NCI-H226 (cell line): ENCODE results near the gene TP53I13.
"Not testable (repeated sequence)": the region's sequence is repeated elsewhere in the genome, so short reads cannot be mapped to it uniquely, and the experiment has no call there.

Source experiments
- DNase-seq: peaks from one replicate; pipeline ENCODE4 v3.0.0-alpha.2; 2015

TP53I13 gene, protein sequence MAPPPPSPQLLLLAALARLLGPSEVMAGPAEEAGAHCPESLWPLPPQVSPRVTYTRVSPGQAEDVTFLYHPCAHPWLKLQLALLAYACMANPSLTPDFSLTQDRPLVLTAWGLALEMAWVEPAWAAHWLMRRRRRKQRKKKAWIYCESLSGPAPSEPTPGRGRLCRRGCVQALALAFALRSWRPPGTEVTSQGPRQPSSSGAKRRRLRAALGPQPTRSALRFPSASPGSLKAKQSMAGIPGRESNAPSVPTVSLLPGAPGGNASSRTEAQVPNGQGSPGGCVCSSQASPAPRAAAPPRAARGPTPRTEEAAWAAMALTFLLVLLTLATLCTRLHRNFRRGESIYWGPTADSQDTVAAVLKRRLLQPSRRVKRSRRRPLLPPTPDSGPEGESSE

GRCh38 chr17:29568331-29569244 lies at the start of gene TP53I13:
TSS of gene TP53I13 (plus strand) at chr17:29568701. CDS start at chr17:29568759, 58 bp downstream.
- peak; percentile 74 for DNase-seq

DNA sequence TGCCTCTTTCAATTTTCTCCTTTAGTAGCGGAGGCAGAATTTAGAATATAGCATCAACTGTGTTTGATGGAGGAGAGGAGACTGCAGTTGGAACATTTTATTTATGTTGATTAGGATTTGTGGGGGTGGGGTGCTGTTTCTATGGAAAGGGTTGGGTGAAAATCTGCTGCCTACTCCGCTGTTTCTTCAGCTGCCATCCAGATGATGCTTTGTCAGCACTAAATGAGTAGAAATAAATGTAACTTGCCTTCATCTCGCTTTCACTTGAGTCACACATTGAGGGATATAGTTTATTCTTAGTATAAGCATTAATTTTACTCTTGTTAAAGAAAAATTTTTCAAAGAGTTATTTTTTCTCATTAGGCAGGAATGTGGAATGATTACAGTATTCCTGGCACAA lies 43.8 kb upstream of the TP53I13 start:
- DNase-seq, result no peak

- no peak for DNase-seq
Measured at GRCh38 chr17:29526322-29526721, 42.2 kb upstream of the TP53I13 start.

DNA sequence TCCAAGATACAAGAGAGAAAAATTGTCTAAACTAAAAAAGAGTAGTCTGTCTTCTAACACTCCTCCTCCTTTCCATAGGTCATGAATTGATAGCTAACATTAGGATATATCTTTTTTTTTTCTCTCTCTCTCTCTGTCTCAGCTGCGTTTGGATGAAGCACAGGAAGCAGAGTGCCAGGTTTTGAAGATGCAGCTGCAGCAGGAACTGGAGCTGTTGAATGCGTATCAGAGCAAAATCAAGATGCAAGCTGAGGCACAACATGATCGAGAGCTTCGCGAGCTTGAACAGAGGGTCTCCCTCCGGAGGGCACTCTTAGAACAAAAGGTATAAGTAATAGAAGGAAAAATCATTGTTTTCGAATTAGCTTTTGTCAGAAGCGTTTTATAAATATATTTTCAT lies 34.5 kb upstream of the TP53I13 start:
- no peak for DNase-seq

DNA sequence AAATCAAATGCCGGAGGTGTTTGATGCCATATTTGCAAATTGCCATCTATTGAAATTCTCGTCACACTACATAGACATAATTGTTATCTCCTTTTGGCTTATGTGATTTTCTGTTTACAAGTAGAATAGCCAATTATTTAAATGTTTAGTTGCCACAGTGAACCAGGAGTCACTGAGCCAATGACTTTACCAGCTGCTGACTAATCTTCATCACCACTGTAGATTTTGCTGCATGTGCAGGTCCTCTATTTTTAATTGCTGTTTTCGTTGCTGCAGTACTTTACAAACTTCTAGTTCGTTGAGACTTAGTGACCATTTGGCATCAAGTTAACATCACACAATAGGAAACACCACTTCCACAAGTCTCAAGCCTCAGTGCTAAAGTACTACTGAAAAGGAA lies 24.4 kb upstream of the TP53I13 start:
- DNase-seq, result no peak

DNA sequence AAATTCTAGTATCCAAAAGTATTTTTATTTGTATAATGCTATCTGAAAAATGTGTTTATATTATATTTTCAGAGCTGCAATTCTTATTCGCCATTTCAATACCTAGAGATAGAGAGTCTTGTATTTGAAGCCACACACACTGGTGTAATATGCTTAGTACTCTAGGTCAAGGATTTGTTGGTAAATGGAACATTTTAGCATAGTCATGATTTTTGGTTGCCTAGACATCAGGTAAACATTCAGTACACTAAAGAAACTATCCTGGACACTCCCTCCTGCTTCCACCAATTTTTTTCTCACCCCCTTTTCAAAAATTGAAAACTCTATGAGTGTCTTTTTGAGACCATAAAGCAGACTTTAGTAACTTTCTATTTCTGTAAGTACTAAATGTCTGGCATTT lies 22.4 kb upstream of the TP53I13 start:
- peak; percentile 8 for DNase-seq

- DNase-seq, result no peak
Measured at GRCh38 chr17:29546830-29547229, 21.7 kb upstream of the TP53I13 start.

GRCh38 chr17:29549177-29549923 lies 19.2 kb upstream of the TP53I13 start:
- DNase-seq, result no peak

DNA sequence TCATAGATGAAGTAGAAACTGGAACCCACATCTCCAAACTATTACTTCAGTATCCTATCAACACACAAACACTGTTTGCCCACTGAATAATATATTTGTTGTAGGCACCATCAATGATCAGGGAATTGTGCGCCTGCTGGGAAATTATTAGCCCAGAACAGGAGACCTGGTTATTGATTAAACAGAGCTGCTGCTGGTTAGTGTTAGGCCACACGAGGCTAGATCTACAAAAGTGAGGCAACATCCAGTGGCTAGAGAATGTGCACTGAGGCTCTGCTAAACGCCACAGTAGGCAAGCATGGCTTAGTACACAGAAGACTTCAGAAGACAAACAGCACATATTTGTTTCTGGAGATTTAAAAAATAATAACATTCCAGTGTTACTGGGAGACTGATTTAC lies 12.7 kb upstream of the TP53I13 start:
- DNase-seq, result no peak

DNA sequence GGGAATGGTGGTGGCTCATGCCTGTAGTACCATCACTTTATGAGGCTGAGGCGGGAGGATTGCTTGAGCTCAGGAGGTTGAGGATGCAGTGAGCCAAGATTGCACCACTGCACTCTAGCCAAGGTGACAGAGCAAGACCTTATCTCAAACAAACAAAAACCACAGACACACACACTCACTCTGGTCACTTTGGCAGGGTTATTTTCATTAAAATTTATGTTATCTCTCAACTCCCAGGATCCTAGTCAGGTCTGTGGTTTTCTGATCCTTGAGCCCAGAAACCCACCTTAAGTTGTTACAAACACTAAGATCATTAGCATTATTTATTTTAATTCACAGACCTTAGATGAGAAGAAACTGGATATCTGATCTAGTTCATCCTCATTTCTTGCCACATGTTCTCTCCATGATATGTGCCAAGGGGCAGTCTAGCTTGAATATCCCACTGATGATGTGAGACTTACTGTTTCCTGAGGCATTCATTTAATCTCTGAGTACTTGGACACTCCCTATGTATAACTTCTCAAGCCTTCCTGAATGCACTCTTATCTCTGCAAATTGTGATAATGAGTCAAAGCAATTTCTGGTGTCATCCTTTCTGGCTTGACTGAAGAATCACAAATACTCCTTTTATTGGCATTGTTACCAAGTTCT lies 11.3 kb upstream of the TP53I13 start:
- peak; percentile 91 for DNase-seq

DNA sequence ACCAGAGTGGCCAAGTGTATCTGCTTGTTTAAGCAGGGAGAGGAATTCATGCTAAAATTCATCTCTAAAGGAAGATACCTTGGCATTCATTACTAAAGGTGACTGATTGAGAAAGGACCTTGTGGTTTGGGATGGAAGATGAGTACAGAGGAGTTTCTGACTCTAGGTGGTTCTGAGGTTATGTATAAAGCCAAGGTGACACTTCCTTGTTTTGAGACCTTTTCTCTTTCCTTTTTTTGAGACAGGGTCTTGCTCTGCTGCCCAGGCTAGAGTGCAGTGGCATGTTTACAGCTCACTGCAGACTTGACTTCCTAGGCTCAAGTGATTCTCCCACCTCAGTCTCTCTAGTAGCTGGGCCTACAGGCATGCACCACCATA lies 10.8 kb upstream of the TP53I13 start:
- no peak for DNase-seq

GRCh38 chr17:29558139-29558538 lies 10.4 kb upstream of the TP53I13 start:
- DNase-seq, result not testable (repeated sequence)

DNA sequence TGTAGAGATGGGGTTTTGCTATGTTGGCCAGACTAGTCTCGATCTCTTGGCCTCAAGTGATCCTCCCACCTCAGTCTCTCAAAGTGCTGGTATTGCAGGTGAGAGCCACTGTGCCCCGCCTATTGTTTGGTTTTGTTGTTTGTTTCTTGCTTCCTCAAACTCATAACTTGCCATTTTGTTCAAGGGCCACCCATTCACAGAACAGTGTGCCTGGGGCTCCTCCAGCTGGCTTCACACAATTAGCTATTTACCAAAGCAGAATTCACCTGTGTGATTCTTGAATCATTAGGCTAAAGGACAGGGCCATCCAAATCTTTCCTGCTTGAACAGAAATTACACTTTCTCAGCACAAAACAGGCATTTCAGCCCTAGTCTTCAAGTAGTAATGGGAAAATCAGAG lies 8.9 kb upstream of the TP53I13 start:
- DNase-seq, result no peak

- no peak for DNase-seq
Measured at GRCh38 chr17:29560316-29560715, 8.2 kb upstream of the TP53I13 start.

DNA sequence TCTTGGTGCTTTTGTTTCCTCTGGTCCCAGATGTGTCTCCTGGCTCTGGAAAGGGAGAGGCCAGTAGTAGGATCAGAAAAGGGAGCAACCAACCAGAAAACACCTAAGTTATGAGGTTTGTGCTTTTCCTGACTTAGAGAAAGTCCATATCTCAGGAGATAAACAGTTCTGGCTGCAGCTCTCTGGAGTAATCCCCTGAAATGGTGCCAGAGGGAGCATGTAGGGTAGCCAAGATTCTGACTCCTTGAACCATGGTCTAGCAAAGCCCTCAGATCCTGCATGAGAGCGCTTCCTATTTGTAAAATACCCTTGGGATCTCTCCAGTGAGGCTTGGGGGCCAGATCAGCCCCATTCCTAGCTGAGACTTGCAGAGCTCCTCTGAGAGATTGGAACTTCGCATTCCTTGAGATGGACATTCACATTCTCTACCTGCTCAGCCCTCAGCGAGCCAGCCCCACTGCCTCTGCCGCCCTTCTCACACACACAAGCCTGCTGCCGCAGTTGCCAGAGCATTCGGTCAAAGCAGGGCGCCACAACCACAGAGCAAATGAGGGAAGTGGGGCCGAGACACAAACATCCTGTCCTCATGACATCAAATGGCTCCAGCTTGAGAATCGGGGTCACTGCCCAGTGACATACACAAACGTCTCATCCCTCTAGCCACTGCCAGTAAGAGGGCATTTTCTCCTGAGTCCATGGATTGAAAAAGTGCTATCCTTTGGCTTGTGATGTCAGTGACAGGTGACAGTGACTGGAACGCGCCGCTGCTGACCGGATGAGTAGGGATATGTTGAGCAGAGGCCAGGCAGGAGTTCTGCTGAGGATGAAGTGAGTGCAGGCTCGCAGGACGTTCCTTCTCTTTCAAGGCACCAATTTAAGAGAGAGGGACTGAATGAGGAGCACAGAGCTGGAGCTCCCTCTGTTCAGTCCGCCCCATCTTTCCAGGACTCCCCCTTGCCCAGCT lies 6.7 kb upstream of the TP53I13 start:
- peak; percentile 45 for DNase-seq

DNA sequence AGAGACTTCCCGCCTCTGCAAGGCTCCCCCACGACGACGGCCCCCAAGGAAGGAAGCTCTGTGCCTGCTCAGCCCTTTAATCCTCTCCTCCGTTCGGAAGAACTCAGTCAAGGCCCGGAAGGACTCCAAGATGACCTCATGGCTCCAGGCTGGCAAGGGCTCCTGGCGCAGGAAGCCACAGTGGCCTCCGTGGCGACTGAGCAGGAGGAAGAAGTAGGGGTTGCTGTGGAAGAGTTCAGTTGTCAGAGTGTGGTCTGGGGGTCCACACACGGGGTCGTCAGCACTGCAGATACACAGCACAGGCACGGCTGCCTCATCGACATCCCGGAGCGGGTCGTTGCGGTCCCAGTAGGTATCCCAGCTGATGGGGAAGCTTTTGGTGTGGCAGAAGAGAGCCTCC lies 5.9 kb upstream of the TP53I13 start:
- DNase-seq, result no peak

GRCh38 chr17:29563816-29564215 lies 4.7 kb upstream of the TP53I13 start:
- no peak for DNase-seq

- peak; percentile 33 for DNase-seq
Measured at GRCh38 chr17:29565643-29566472, 2.6 kb upstream of the TP53I13 start.

- peak; percentile 81 for DNase-seq
Measured at GRCh38 chr17:29566473-29567303, 1.8 kb upstream of the TP53I13 start, which contains the start of gene ABHD15. TSS of gene ABHD15 (minus strand) at chr17:29567037. CDS start at chr17:29566966, 71 bp downstream.

GRCh38 chr17:29567304-29567553 lies 1.3 kb upstream of the TP53I13 start:
- no peak for DNase-seq
